HepG2 (cell line): ENCODE data around the gene SPTBN4.

Experiments used
- NBN ChIP-seq: fragments of 450-650 bp; conservative IDR thresholded peaks from 2 replicates; pipeline ENCODE4 v1.6.1; 2017
- ZXDC ChIP-seq: sonication (generic); formaldehyde crosslinking; IDR thresholded peaks from 2 replicates; pipeline ENCODE4 v1.5.0; 2020; ENCODE audit warnings: mild to moderate bottlenecking, missing genetic modification reagents

DNA sequence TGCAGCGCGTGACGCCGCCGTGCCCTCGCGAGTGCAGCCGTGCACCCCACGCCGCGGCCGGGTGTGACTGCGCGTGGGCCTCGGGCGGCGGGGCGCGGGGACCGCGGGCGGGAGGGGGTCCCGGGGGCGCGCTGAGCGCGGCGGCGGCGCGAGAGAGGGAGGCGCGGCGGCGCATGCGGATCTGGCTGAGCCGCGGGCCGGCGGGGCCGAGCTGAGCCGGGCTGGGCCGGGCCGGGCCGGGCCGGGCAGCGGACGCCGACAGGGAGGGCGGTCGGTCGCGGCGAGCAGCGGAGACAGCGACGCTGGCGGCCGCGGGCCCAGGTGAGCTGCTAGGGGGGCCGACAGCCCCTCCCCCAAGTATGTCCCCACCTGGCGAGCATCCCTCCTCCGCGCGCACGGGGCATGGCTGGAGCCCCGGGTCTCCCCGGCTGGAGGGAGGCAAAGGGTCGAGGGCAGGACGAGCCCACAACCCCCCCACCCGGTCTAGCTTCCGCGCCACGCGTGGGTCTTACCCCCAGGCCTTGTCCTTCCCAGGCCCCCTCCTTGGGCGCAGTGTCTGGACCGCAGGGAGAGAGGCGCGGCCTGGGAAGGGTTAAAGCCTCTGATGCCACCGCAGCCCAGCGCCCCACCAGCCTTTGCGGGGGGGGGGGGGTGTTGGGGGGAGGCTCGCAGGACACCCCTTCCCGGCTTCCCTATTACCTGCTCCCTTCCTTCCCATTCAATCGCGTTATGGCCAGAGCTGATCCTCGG is at the start of gene SPTBN4:
- TF ChIP-seq NBN (no peak), ZXDC (no peak)
